HG03457 (cell line): ENCODE results near the gene ERCC2.
"Not testable (repeated sequence)": the region's sequence is repeated elsewhere in the genome, so short reads cannot be mapped to it uniquely, and the experiment has no call there.

Experiments used
- ATAC-seq: cut with Tn5 transposase; IDR thresholded peaks from one replicate; pipeline ENCODE4 v1.9.1; 2021; ENCODE audit warnings: moderate number of reproducible peaks; ENCODE audit not compliant: unreplicated experiment

Gene ERCC2

DNA sequence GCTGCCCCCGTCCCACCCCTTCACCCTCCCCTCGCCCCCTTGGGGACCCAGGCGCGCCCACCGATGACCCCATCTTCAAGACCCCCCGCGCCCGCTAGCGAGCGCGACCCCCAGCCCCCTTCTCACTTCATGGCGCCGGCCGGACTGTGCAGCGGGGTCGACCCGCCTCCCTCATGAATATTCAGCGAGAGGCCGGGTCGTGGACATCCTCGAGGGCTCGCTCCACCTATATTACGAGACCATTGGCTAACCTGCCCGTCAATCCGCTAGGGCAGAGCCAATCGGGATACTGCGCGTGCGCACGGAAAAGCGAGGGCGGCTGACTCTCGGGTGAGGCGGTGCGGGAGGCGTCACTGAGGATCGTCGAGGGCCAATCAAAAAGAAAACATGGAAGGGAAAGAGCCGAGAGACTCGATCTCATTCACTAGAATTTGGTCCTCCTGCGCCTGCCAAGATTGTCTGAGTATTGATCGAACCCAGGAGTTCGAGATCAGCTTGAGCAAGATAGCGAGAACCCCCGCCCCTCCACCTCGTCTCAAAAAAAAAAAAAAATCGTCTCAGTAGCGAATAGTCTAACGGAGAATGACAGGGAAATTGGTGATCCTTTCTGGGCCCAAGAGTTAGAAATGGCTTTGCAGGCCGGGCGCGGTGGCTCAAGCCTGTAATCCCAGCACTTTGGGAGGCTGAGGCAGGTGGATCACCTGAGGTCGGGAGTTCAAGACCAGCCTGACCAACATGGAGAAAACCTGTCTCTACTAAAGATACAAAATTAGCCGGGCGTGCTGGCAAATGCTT lies at the start of gene ERCC2:
ERCC2 (minus strand) TSS at position 164 of the 795 bp plus-strand sequence; CDS start at position 131, 33 bp downstream.
- peak; percentile 84 for ATAC-seq

- ATAC-seq: no peak
Observed at GRCh38 chr19:45419895-45420294, 49.5 kb upstream of the ERCC2 start.

DNA sequence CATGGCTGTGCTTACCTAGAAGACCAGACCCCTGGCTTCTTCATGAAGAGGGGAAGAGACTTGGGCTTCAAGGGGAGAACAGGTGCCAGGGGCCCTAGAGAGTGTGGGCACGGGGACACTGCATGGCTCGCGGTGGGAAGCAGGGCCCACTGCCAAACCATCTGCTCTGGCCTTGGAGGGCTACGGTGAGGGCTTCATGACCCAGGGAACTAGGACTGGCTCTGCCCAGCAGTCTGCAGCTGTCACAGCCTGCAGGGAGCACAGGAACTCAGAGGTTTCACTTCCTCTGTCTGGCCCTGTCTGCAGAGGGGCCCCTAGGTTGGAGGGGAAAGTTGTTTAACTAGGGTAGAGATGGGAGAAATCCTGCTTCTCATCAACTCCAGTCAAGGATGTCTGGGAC lies 49.0 kb upstream of the ERCC2 start:
- ATAC-seq: no peak

DNA sequence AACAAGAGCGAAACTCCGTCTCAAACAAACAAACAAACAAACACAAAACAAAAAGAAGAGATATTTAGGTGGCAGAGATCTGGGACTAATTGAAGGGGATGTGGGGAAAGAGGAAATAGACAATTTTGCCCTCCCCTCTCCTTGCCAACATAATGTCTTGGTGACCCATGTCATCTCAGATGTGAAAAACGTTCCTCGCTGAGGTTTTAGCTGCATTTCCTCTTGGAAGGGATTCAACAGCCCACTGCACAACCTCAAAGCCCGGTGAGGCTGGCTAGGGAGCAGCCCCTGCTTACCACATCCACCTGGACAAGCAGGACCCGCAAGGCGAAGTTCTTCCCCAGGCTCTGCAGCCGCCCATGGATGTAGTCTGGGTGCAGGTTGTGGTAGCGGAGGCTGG lies 48.4 kb upstream of the ERCC2 start:
- no peak for ATAC-seq

DNA sequence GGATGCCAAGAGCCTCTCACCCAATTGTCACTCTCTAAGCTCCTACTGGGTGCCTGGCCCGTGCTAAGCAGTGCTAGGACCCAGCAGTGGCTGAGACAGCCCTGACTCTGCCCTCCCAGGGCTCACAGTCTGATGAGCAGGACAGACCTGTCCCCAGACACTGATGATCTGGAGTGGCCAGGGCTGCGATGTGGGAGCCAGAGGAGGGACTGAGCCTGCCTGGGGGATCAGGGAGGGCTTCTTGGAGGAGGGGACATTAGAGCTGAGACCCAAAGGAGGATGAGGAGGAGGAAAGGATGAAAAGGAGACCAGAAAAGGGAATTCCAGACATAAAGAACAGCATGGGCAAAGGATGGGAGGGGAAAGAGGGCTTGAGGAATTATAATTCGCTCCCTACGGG lies 46.8 kb upstream of the ERCC2 start:
- no peak for ATAC-seq

- no peak for ATAC-seq
Observed at GRCh38 chr19:45414468-45414867, 44.1 kb upstream of the ERCC2 start.

- no peak for ATAC-seq
Observed at GRCh38 chr19:45413497-45413896, 43.1 kb upstream of the ERCC2 start.

DNA sequence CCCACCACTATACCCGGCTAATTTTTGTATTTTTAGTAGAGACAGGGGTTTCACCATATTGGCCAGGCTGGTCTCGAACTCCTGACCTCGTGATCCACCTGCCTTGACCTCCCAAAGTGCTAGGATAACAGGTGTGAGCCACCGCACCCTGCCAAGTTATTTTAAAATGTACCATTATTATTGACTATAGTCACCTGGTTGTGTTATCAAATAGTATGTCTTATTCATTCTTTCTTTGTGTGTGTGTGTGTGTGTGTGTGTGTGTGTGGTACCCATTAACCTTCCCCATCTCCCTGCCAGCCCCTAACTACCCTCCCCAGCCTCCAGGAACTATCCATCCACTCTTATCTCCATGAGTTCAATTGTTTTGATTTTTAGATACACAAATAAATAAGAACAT lies 40.0 kb upstream of the ERCC2 start:
- not testable (repeated sequence) for ATAC-seq

DNA sequence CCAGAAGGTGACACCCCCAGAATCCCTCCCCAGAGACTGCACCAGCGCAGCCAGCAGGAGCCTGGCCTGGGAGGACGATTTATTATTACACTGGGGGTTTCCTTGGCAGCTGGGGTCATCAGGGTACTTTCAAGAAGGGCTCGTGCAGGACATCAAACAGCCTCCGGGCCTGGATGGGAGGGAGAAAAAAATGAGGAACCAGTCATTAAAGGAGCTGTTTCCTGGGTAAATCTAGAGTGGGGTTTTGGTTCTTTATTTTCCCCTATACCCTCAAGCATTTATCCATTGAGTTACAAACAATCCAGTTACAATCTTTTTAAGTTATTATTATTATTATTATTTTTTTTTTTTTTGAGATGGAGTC lies 39.2 kb upstream of the ERCC2 start:
- ATAC-seq: no peak

- ATAC-seq: no peak
Observed at GRCh38 chr19:45408830-45409556, 38.6 kb upstream of the ERCC2 start.

- no peak for ATAC-seq
Observed at GRCh38 chr19:45408121-45408520, 37.7 kb upstream of the ERCC2 start.

GRCh38 chr19:45407585-45407984 lies 37.2 kb upstream of the ERCC2 start:
- not testable (repeated sequence) for ATAC-seq

DNA sequence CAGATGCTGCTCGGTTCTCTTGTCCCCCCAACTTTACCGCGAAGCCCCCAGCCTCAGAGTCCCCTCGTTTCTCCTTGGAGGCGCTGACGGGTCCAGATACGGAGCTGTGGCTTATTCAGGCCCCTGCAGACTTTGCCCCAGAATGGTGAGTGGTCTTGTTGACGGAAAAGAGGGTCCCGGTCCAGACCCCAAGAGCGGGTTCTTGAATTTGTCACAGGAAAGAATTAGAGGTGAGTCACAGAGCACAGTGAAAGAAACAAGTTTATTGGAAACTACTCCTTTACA lies 36.7 kb upstream of the ERCC2 start:
- ATAC-seq: no peak

DNA sequence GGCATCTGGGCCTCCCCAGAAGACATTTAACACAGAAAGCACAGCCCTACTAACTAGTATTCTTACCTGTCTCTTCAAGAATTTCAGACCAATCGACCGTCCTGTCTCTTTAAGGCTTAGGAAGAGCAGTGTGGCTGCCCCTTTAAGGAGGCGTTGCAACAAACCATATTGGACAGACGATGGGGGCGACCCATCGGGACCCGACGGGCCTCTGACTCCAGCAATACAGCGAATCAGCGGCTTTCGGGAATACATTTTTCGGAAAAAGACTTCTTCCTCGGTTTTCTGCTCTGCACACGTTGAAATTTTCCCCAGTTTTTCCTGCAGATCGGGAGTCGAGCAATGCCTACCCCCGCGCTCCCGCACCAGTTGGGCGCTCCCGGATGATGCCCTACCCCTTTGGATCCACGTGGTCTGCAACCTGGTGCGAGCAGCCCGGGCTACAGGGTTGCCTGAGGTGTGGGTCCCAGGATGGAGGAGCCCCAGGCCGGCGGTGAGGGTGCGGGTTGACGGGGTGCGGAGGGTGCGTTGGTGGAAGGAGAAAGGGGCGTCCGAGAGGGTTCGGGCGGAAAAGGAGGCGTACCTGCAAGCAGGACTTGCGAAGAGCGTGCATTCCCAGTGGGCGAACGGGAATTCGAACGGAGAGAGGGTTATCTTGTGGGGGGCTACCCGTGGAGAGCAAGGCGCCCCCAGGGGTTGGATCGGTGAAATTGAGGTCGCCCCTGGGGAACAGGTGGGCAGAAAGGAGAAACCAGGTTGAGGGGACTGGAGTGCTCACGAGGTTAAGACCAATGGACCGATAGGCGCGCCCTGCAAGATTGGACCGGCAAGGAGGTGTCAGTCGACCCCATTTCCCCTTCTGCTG lies 36.1 kb upstream of the ERCC2 start, which contains the start of gene POLR1G:
POLR1G (plus strand) TSS at position 419 of the 865 bp plus-strand sequence; CDS start at position 472, 53 bp downstream.
- ATAC-seq: peak; percentile 33

GRCh38 chr19:45405435-45406225 lies 35.3 kb upstream of the ERCC2 start:
- ATAC-seq: peak; percentile 35

GRCh38 chr19:45404557-45405434 lies 34.4 kb upstream of the ERCC2 start, which contains the start of gene PPP1R13L:
Gene PPP1R13L, minus strand, starts transcription at chr19:45405069. Its CDS starts 6,751 bp downstream, at chr19:45398318.
- ATAC-seq: peak; percentile 12

GRCh38 chr19:45403781-45404556 lies 33.6 kb upstream of the ERCC2 start:
- ATAC-seq: no peak

DNA sequence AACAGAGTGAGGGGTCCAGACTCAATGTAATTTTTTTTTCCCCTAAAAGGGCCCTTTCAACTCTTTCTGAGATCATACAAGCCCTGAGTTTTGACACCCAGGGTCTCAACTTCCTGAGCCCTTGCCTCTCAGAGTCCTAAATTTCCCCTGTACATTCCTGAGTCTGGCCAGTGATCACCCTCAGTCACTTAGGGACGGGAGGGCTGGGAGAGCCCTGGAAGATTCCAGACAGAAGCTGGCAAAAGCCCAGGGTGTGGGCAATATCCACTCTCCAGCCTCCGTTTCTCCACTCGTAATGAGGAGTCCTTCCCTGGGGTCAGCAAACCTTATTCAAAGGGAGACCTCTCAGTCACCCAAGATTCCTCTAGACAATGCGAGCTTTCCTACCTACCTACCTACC lies 32.9 kb upstream of the ERCC2 start:
- no peak for ATAC-seq
